ENCODE measurements around the gene CDH20.

DNA sequence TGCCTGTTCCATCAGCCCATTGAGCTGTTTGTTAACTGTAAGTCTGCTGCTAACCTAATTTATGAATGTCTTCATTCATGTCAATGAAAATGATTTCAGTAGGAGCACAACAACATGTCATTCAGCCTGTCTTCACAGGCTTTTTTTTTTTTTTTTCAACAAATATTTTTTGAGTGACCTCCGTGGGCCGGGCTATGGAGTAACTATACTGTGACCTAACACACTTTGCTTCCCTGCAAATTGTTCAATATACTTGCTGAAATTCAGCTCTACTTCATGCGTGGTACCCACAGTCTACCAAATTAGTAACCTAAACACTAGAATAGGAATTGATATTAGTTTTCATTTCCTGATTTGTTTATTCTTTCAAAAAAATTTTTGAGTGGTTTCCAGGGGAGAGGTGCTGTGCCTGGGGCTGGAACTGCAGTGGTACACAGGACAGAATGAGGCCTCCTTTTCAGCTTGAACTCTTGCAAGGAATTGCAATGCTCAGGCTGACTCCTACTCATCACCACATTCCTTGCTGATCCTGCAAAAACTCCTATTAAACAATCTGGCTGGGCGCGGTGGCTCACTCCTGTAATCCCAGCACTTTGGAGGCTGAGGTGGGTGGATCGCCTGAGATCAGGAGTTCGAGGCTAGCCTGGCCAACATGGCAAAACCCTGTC is 87.1 kb downstream of the CDH20 start:
- TF ChIP-seq POLR2A (IDR thresholded peaks at IDR 0.05) (no peak), POLR2AphosphoS5 (IDR thresholded peaks at IDR 0.05; ENCODE audit: insufficient read depth in 1 of 2, low read depth in 1 of 2) (no peak)
- TF ChIP-seq, protein P1, sequence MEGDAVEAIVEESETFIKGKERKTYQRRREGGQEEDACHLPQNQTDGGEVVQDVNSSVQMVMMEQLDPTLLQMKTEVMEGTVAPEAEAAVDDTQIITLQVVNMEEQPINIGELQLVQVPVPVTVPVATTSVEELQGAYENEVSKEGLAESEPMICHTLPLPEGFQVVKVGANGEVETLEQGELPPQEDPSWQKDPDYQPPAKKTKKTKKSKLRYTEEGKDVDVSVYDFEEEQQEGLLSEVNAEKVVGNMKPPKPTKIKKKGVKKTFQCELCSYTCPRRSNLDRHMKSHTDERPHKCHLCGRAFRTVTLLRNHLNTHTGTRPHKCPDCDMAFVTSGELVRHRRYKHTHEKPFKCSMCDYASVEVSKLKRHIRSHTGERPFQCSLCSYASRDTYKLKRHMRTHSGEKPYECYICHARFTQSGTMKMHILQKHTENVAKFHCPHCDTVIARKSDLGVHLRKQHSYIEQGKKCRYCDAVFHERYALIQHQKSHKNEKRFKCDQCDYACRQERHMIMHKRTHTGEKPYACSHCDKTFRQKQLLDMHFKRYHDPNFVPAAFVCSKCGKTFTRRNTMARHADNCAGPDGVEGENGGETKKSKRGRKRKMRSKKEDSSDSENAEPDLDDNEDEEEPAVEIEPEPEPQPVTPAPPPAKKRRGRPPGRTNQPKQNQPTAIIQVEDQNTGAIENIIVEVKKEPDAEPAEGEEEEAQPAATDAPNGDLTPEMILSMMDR (IDR thresholded peaks at IDR 0.05): no peak

All from vagina (tissue), 2 donors.